Activated naive CD8-positive, alpha-beta T cell treated with anti-CD3 and anti-CD28 coated beads, Interleukin-2, amount 50 U/mL, for 24 hours (primary cell): Measurements from ENCODE around the gene TACR1.

Source experiments
- ATAC-seq: fragments of 150-1000 bp; cut with Tn5 transposase; one replicate; pipeline ENCODE4 v1.10.0; 2021
- DNase-seq: peaks from one replicate; pipeline ENCODE4 v3.0.0; 2021
- H3K27ac Mint-ChIP-seq: one replicate; pipeline ENCODE4 v1.8.0; 2021; ENCODE audit warnings: mild to moderate bottlenecking, mixed read lengths
- H3K27me3 Mint-ChIP-seq: one replicate; pipeline ENCODE4 v1.8.0; 2021; ENCODE audit warnings: mixed read lengths
- H3K36me3 Mint-ChIP-seq: one replicate; pipeline ENCODE4 v1.8.0; 2021; ENCODE audit warnings: low read depth, mixed read lengths
- H3K4me1 Mint-ChIP-seq: one replicate; pipeline ENCODE4 v1.8.0; 2021; ENCODE audit warnings: mixed read lengths
- H3K4me3 Mint-ChIP-seq: one replicate; pipeline ENCODE4 v1.8.0; 2021; ENCODE audit warnings: mild to moderate bottlenecking, moderate library complexity, mixed read lengths
- H3K9me3 Mint-ChIP-seq: one replicate; pipeline ENCODE4 v1.8.0; 2021; ENCODE audit warnings: mixed read lengths

Gene TACR1

GRCh38 chr2:75142081-75142480 lies 57.2 kb downstream of the TACR1 start:
- Mint-ChIP-seq H3K27ac (no peak overlapping the region), H3K27me3 (no peaks in the 10 kb centered on the region), H3K4me3 (no peak overlapping the region), H3K9me3 (no peaks in the 10 kb centered on the region), H3K36me3 (no peaks in the 10 kb centered on the region), H3K4me1 (no peaks in the 10 kb centered on the region)
- DNase-seq: no peak
- ATAC-seq: no peak

GRCh38 chr2:75140288-75140687 lies 59.0 kb downstream of the TACR1 start:
- H3K27me3 Mint-ChIP-seq: peaks cover 2% of the 10 kb centered on the region
- DNase-seq (no peak), ATAC-seq (no peak)
- no peak overlapping the region for H3K27ac Mint-ChIP-seq
- no peaks in the 10 kb centered on the region for H3K36me3 Mint-ChIP-seq
- H3K9me3 Mint-ChIP-seq: no peaks in the 10 kb centered on the region
- no peak overlapping the region for H3K4me3 Mint-ChIP-seq
- no peaks in the 10 kb centered on the region for H3K4me1 Mint-ChIP-seq

DNA sequence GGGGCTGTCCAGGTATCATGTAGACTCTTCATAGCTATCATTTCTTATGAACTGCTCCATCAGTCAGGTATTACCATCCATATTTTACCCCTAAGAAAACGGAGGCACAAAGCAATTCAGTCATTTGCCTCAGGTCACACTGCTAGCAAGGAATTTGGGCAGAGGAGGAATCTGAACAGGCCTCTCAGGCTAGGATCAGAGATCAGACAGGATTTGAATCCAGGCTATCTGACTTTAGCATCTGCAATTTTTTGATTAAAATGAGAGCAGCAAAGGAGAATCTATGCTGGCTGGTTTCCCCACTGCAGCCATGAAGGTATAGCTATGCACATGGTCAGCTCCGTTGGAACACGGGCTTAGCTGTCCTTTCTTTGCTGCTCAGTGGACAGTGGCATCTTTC lies 60.1 kb downstream of the TACR1 start:
- DNase-seq (no peak), ATAC-seq (no peak)
- H3K4me1 Mint-ChIP-seq: no peaks in the 10 kb centered on the region
- no peak overlapping the region for H3K27ac Mint-ChIP-seq
- no peak overlapping the region for H3K4me3 Mint-ChIP-seq
- no peaks in the 10 kb centered on the region for H3K36me3 Mint-ChIP-seq
- H3K9me3 Mint-ChIP-seq: no peaks in the 10 kb centered on the region
- peaks cover 2% of the 10 kb centered on the region for H3K27me3 Mint-ChIP-seq

- ATAC-seq (no peak), DNase-seq (no peak)
- peaks cover 2% of the 10 kb centered on the region for H3K27me3 Mint-ChIP-seq
- no peak overlapping the region for H3K27ac Mint-ChIP-seq
- no peaks in the 10 kb centered on the region for H3K4me1 Mint-ChIP-seq
- H3K36me3 Mint-ChIP-seq: no peaks in the 10 kb centered on the region
- no peaks in the 10 kb centered on the region for H3K9me3 Mint-ChIP-seq
- no peak overlapping the region for H3K4me3 Mint-ChIP-seq
Measured at GRCh38 chr2:75138528-75138927, 60.8 kb downstream of the TACR1 start.

DNA sequence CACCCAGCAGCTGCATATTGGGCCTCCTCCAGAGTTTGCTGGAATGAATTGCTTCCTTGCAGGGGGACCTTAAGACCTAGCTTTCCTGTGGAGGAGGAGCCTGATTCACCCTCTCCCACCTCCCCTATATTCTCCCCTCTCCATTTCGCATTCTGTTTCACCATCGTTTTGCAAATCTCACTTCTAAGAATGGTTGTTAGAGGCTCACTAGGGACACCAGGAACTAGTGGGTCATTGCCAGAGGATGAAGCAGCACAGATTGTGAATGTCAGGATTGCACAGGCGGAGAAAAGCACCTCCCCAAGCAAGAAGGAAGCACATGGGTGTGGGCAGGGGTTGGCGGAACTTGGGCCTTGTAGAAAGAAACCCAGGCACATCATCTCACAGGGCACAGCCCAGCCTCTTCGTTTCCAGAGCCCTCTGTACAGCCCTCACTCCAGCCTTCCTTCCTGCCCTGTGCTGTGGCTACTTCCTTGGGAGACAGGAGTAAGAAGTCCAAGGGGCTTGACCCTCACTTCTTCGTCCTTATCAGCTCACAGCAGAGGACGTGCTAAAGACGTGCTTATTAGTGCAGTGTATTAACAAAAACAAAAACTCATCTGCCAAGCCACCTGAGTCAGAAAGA lies 63.4 kb downstream of the TACR1 start:
- H3K27me3 Mint-ChIP-seq: peaks cover 2% of the 10 kb centered on the region
- ATAC-seq (no peak), DNase-seq (no peak)
- no peaks in the 10 kb centered on the region for H3K36me3 Mint-ChIP-seq
- H3K27ac Mint-ChIP-seq: no peak overlapping the region
- H3K9me3 Mint-ChIP-seq: no peaks in the 10 kb centered on the region
- no peaks in the 10 kb centered on the region for H3K4me1 Mint-ChIP-seq
- H3K4me3 Mint-ChIP-seq: no peak overlapping the region

GRCh38 chr2:75134860-75135259 lies 64.5 kb downstream of the TACR1 start:
- H3K9me3 Mint-ChIP-seq: no peaks in the 10 kb centered on the region
- no peak for DNase-seq
- H3K27me3 Mint-ChIP-seq: peaks cover 2% of the 10 kb centered on the region

DNA sequence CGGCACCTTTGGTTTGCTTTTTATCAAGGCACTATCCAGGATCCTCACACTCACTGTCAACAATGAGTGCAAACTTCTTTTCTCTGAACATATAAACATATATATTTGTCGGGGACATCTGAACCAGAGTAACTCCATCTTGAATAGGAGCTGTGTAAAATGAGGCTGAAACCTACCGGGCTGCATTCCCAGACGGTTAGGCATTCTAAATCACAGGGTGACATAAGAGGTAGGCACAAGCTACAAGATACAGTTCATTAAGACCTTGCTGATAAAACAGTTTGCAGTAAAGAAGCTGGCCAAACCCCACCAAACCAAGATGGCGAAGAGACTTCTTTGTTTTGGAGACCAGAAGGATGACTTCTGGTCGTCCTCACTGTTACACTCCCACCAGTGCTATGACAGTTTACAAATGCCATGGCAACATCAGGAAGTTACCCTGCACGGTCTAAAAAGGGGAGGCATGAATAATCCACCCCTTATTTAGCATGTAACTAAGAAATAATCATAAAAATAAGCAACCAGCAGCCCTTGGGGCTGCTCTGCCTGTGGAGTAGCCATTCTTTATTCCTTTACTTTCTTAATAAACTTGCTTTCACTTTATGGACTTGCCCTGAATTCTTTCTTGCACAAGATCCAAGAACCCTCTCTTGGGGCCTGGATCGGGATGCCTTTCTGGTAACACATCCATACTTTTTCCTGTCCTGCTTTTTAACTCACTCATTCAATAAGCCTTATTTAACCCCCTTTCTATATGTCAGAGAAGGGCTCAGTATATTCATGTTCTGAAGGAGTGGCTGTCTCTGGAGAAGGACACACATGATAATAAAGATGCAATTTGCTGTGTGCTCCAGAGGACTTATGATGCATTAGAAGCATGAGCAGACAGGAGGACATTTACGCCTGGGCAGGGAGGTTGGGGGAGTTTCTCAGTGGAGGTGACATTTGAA lies 65.4 kb downstream of the TACR1 start:
- Mint-ChIP-seq H3K27ac (no peak overlapping the region), H3K36me3 (no peaks in the 10 kb centered on the region), H3K4me3 (no peak overlapping the region), H3K27me3 (peaks cover 2% of the 10 kb centered on the region), H3K9me3 (no peaks in the 10 kb centered on the region), H3K4me1 (no peaks in the 10 kb centered on the region)
- ATAC-seq (no peak), DNase-seq (no peak)

More at GRCh38 chr2:75134860-75135259, 64.5 kb downstream of the TACR1 start:
- no peak overlapping the region for H3K4me3 Mint-ChIP-seq
- ATAC-seq: no peak
- no peaks in the 10 kb centered on the region for H3K4me1 Mint-ChIP-seq
- H3K27ac Mint-ChIP-seq: no peak overlapping the region
- no peaks in the 10 kb centered on the region for H3K36me3 Mint-ChIP-seq

GRCh38 chr2:75130171-75130570 lies 69.1 kb downstream of the TACR1 start:
- H3K27ac Mint-ChIP-seq: no peak overlapping the region
- no peaks in the 10 kb centered on the region for H3K36me3 Mint-ChIP-seq
- no peaks in the 10 kb centered on the region for H3K27me3 Mint-ChIP-seq
- H3K9me3 Mint-ChIP-seq: no peaks in the 10 kb centered on the region
- no peak for DNase-seq
- H3K4me1 Mint-ChIP-seq: no peaks in the 10 kb centered on the region
- H3K4me3 Mint-ChIP-seq: no peak overlapping the region
- ATAC-seq: no peak

GRCh38 chr2:75123876-75124275 lies 75.4 kb downstream of the TACR1 start:
- Mint-ChIP-seq H3K27me3 (no peaks in the 10 kb centered on the region), H3K36me3 (no peaks in the 10 kb centered on the region), H3K27ac (no peak overlapping the region), H3K4me1 (no peaks in the 10 kb centered on the region), H3K9me3 (no peaks in the 10 kb centered on the region), H3K4me3 (no peak overlapping the region)
- ATAC-seq (no peak), DNase-seq (no peak)

DNA sequence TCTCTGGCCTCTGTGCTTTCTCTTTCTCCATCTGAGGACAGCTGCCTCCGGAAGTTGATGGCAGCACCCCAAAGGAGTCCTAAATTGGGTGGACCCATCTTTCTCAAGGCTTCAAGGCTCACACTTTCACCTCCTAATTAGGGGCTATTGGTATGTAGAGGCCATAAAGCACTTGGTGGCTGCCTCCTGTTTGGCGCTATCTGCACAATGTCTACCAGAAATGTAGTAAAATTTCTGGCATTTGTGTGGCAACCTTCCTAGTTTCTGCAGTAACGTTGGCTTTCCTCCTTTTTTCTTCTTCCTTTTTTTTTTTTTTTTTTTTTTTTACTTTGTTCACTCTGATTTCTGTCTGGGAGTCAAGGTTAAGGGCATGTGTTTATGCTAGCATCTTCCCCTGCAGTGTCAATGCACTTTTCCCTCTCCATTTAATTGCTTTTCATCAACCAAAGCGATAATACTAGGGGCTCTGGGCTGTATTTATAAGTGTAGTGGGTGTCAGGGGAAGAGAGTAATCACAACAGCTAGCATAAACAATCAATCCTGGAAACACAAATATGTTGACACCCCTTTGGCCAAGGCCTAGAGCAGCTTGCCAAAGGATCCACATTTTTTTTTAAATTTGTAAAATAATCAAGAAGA lies 86.0 kb downstream of the TACR1 start:
- ATAC-seq: no peak

GRCh38 chr2:75108937-75109482 lies 90.3 kb downstream of the TACR1 start:
- Mint-ChIP-seq H3K9me3 (no peaks in the 10 kb centered on the region), H3K36me3 (no peaks in the 10 kb centered on the region), H3K27me3 (peaks cover 2% of the 10 kb centered on the region), H3K4me1 (no peaks in the 10 kb centered on the region), H3K27ac (no peak overlapping the region), H3K4me3 (no peak overlapping the region)
- no peak for DNase-seq
- no peak for ATAC-seq

More for the DNA sequence above, 86.0 kb downstream of the TACR1 start:
- Mint-ChIP-seq H3K9me3 (no peaks in the 10 kb centered on the region), H3K4me3 (no peak overlapping the region), H3K4me1 (no peaks in the 10 kb centered on the region), H3K36me3 (no peaks in the 10 kb centered on the region), H3K27me3 (no peaks in the 10 kb centered on the region), H3K27ac (no peak overlapping the region)
- DNase-seq: no peak

DNA sequence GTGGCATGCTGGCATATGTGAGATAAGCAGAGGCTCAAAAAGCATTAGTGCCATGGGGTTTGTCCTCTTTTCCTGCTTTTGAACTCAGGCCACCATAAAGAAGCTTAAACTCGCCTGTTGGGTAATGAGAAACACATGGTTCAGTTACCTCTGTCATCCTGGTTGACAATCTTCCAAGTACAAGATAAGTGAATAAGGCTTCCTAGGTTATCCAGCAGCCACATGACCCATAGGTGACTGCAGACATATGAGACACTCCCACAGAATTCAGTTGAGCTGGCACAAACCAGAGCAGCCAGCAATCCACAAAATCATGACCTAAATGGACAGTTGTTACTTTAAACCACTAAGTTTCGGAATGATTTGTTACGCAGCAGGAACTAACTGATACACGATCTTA lies 97.3 kb downstream of the TACR1 start:
- Mint-ChIP-seq H3K27ac (no peak overlapping the region), H3K36me3 (peaks cover 2% of the 10 kb centered on the region), H3K9me3 (peaks cover 4% of the 10 kb centered on the region), H3K27me3 (no peaks in the 10 kb centered on the region), H3K4me3 (no peak overlapping the region), H3K4me1 (no peaks in the 10 kb centered on the region)
- DNase-seq: no peak
- no peak for ATAC-seq

DNA sequence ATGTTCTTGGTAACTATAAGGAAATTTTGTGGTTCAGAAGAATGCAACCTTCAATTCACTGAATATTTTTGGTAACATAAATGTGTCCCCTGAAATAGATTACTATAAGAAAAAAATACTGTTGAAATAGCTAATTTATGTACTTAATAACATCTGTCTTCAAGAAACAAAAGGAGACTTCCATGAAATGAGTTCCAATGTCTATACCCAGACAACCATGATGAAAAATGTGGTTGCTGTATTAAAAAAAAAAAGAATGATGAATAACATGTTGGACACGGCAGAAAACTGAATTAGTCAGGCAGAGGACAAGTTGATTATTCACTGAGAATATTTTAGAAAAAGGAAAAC lies 98.5 kb downstream of the TACR1 start:
- Mint-ChIP-seq H3K27ac (no peak overlapping the region), H3K4me1 (no peaks in the 10 kb centered on the region), H3K27me3 (no peaks in the 10 kb centered on the region), H3K9me3 (peaks cover 4% of the 10 kb centered on the region), H3K36me3 (peaks cover 2% of the 10 kb centered on the region), H3K4me3 (no peak overlapping the region)
- ATAC-seq (no peak), DNase-seq (no peak)

GRCh38 chr2:75100011-75100800 lies 99.1 kb downstream of the TACR1 start:
- H3K27ac Mint-ChIP-seq: no peak overlapping the region
- ATAC-seq (no peak), DNase-seq (no peak)
- peaks cover 2% of the 10 kb centered on the region for H3K36me3 Mint-ChIP-seq
- no peaks in the 10 kb centered on the region for H3K27me3 Mint-ChIP-seq
- no peaks in the 10 kb centered on the region for H3K4me1 Mint-ChIP-seq
- H3K9me3 Mint-ChIP-seq: peaks cover 4% of the 10 kb centered on the region
- H3K4me3 Mint-ChIP-seq: no peak overlapping the region
